IPS-11a (cell line): ENCODE results near the gene HDAC4.

ENCODE experiments used
- H3K4me3 ChIP-seq: one replicate; pipeline ENCODE4 v1.5.1; 2013; ENCODE audit warnings: low read depth, low read length, control low read depth

The HDAC4 gene

DNA sequence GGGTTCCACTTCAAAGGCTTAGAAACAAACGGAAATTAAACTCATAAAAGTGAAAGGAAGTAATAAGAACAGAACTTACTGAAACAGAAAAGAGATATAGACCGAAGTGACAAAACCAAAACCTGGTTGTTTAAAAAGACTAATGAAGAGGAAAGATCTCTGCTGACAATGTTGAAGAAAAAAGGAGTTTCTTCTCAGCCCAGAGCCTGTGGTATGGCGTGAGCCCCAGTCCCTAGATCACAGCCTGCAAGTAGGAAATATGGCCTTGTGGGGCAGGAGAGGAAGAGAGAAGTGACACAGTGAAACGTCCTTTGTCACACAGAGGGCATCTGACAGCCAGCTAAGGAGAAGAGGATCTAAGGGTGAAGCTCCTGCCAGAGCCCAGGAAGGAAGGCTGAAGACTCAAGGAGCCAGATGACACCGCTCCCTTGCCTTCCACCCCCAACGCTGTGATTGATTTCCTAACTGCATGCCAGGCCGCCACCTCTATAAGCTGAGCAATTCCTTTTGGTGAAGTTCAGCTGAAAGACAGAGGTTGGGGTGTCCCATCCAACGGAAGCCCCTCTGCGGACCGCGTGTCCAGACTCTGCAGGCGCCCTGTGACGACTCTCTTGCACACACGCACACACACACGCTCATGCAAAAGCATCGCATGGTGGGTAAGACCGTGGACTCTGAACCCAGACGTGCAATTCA, 141.1 kb downstream of the HDAC4 start:
- H3K4me3 ChIP-seq, result no peak overlapping the region

DNA sequence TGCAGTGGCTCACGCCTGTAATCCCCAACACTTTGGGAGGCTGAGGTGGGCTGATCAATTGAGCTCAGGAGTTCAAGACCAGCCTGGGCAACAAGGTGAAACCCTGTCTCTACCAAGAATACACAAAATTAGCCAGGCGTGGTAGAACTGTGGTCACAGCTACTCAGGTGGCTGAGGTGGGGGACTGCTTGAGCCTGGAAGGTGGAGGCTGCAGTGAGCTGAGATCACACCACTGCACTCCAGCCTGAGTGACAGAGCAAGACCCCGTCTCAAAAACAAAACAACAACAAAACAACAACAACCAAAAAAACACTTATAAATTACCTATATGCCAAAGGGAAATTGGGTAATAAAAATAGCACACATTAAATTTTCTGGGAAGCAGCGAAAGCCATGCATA, 141.6 kb downstream of the HDAC4 start:
- no peak overlapping the region for H3K4me3 ChIP-seq

DNA sequence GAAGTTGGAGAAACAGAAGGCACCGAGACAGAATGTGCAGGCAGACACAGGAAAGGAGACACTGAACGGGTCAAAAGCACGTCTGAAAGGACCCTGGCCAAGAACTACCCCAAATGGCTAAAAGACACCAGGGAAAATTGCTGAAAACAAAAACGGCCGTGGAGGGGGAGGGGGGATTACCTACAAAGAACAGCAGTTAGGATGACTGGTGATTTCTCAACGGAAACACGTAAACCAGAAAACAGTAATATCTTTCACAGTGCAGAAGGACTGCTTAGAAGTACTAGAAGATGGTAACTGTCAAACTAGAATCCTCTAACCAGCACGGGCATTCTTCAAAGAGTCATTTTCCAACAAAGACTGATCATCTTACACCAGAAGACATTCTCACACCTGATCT, 142.6 kb downstream of the HDAC4 start:
- no peak overlapping the region for H3K4me3 ChIP-seq

DNA sequence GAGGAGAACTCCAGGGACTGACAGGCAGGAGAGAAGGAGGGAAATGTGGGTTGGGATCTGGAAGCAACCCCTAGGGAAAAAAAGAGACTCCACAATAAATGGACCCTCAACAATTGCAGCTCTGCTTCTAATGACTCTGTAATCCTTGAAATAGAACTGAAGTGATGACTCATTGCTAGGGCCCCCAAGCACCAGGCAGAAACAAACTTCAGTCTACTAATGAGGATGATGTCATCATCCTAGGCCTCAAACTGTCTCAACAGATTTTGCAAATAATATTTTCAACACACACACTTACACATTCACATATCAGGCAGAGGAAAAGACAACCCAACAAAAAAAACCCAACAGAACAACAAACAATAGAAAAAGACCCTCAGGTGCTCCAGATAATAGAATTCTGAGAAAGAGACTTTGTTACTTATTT, 143.3 kb downstream of the HDAC4 start:
- H3K4me3 ChIP-seq, result no peak overlapping the region

DNA sequence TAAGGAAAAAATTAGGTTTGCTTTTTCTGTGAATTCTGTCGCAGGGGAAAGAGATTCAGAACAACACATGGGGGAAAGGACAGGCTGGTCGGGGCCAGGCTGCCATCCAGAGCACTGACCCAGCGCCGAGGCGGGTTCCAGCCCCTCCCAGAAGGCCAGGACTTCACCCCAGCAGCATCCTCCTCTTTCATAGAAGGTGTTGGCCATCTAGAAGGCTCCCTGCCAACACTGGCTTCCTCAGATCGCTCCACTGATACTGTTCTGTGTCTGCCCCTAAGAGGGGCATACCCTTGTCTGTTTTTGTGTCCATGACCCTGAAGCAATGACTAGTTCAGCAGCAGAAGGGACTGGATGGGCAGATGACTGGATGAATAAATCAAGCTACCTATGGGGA, 144.5 kb downstream of the HDAC4 start:
- H3K4me3 ChIP-seq, result no peak overlapping the region

DNA sequence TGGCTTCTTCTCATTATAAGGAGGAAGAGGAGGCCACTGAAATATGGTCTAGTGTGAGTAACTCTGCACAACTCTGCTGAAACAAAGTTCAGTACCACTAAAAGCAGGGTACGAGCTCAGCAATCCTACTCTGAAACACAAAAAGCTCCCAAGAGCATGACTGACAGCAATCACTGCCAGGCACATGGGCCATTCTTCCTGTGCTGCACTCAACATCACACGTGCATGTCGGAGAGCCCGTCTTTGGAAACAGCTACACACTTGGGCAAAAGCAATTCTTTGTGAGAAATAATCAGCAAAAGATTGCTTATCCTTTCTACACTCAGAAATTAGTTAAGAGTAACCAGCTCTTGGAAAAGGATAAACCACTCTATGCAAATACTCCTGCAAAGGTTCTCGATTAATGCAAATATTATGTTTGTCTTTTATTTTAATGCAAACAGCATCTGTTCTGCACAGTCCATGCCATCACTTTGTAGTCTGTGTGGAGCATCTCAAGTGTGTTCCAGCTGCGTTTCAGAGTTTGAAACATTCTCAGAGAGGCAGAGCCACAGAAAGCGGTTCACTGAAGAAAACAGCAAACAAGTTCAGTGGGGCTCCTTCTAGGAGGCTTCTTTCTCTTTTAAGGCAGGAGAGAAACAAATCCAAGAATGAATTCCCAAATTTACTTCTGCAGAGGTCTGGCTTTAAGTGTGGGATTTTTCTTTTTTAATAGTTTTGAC, 145.0 kb downstream of the HDAC4 start:
- H3K4me3 ChIP-seq, result no peak overlapping the region

DNA sequence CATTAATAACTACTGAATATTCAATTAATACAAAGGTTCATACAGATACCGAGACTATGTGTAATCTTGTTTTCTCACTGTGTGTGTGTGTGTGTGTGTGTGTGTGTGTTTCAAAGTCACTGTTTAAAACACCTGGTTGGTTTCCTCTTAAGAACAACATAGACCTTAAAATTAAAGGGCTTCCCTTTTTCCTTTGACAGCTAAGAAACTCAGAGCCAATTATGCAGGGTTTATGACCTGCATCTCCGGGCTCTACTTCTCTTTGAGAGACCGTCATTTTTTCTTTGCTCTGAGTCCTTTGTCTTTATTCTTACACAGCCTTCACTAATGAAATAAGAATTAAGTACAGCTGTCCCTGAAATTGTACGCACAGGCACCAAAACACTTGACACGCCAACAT, 145.6 kb downstream of the HDAC4 start:
- no peak overlapping the region for H3K4me3 ChIP-seq

DNA sequence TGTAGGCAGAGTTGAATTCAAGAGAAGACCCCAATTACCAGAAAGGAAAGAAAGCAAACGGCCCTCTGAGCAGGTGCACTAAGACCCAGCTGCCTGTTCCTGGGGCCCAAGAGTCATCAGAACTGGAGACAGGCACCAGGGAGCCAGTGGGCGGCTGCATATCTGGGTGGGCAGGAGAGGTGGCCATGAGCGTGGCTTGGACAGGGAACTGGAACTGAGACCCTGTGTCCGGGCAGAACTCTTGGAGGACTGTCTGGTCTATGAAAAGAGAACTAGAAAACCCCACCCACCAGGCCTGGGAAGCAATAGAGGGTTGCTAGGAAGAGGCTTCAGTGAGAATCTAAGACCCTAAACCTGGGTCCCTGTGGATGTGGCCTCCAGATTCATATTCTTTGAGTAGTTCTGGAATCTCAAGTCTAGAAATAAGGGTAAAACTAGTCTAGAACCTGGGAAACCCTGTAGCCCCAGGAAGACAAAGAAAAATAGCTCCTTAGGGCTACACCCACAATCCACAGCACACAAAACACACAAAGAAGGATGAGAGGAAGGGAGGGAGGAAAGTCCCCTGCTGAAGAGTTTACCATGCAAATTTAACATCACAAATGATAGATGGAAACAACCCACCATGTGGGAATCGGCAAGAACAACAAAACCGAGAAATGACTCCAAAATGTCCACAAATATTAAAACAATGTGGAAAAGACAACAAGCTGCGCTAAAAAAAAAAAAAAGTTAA, 147.0 kb downstream of the HDAC4 start:
- H3K4me3 ChIP-seq, result no peak overlapping the region

DNA sequence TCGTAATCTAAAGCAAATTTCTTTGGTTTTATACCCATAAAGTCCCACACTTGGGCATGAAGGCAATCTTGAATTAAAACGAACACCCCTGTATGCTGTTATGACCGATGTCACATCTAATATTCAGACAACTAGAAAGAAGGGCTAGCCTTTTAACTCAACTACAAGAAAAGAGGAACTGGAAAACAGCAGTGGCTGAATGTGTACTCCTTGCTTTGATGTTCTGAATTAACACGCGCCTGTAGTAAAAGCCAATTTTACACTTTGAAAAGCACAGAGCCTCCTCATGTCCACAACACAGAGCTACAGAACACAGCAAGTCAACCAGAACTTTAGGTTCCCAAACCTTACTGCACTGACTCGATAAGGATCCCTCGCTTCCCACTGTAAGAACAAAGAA, 147.6 kb downstream of the HDAC4 start:
- no peak overlapping the region for H3K4me3 ChIP-seq

DNA sequence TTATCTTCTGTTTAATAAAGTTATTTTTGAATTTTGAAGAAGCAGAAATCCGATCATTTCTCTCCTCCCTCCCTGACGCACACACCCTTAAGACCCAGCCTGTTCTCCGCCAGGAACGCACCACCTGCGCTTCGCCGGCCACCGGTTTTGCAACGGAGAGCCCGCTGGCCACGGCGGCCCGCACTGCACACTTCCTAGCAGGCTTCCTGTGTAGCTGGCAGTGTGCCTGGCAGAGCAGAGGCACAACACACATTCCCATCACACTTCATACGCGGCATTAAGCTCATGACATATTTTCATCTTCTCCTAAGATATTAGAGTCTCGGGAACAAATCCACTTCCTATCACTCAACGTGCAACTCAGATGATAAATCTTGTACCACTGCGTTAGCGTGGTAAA, 148.0 kb downstream of the HDAC4 start:
- H3K4me3 ChIP-seq, result no peak overlapping the region

DNA sequence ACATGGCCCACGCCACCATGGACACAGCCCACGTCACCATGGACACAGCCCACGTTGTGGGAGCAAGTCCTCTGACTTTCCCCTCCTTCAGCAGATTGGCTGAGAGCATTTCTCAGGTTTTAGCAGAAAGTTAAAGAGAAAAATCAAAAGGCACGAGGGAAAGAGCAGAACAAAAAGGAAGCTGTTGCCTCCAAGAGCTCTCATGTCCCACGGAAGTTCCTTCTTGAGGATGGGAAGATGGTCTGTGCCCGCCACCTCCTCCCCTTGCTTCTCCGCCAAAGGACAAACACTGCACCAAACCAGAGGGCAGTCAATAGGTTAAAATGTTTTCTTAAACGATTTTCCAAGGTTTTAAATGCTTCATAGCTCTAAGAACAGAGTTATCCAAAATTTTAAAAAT, 148.4 kb downstream of the HDAC4 start:
- no peak overlapping the region for H3K4me3 ChIP-seq

DNA sequence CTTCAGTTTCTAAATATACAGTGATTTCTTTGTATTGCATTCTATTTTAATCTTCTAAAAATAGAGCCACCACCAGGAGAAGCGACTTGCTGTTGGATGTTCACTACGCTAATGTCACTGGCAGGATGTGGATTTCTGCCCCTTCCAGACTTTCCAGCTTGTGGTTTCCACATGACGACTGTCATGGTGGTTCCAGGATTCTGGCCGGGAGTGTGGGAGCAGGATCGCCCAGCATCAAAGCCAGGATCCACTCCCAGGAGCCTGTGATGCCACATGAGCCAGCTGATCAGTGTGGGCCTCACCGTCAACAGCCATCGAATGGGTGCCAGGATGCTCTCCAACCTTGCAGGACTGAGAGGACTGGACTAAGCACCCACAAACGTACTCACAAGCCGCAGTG, 148.8 kb downstream of the HDAC4 start:
- no peak overlapping the region for H3K4me3 ChIP-seq

DNA sequence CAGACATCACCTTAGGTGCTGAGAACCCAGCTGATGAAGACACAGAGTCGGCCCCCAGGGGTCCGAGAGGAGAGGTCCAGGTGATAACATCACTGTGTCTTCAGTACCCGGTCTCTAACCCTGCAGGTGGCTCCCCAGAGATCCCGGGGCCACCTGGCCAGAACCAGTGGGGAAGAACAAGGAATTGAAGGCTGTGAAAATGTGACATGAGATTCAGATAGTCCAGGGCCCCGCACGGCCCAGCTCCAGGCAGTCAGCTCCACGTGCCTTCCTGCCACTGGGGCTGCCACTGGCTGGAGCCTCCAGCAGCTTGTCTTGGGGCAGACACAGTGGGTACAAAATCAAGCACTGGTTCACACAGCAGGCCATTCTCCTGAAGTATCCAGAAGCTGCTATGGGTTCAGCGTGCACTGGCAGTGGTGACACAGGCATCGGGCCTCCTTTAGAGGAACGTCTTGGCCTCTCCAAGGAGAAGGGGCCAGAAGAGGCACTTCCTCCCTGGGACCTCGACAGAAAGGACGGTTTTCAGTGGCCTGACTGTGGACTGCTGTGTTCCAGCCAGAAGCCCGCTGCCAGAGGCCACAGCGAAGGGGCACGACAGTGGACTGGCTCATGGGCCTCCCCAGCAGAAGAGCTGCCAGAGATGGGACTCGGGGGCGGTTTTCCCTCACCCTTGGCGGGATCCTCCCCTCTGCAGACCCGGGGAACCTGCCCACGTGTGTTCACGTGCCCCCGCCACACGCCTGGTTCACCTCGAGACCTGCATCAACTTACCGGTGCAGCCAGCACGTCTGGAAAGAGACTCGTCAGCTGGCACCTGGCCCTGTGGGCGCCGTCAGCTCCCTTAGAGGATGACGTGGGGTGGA, 150.4 kb downstream of the HDAC4 start:
- H3K4me3 ChIP-seq, result no peak overlapping the region

DNA sequence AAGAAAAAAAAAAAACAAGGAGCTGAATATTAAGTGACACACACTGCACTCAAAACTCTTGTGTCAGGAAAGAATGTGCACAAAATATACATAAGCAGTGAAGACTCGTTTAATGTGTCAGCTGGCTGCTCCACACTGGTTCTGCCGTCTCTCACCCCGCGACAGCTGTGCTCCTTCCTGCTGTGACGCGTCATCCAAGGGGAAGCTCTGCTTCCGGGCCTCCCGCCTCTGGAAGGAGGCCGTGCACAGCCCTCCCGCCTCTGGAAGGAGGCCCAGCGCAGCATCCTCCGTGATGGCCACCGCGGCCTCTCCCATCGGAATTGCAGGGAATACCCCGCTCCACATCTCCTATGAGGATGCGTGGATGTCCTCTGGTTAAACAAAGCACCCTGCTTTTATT, 151.0 kb downstream of the HDAC4 start:
- H3K4me3 ChIP-seq, result no peak overlapping the region

DNA sequence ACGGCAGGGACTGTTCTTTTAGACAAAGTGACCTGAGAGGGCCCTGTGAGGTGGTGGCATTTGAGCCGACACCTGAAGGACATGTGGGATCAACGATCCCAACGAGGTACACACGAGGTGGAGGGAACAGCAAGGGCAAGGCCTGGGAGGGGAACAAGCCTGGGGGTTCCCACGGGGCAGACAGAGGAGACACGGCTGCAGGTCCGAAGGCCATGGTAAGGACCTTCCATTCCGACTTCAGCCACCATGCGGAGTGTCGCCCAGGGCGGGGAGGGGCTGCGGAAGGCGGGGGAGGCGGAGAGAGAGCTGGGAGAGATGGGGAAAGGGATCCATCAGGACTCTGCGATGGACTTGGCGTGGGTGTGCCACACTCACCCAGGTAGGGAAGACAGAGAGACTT, 151.8 kb downstream of the HDAC4 start:
- H3K4me3 ChIP-seq, result no peak overlapping the region

DNA sequence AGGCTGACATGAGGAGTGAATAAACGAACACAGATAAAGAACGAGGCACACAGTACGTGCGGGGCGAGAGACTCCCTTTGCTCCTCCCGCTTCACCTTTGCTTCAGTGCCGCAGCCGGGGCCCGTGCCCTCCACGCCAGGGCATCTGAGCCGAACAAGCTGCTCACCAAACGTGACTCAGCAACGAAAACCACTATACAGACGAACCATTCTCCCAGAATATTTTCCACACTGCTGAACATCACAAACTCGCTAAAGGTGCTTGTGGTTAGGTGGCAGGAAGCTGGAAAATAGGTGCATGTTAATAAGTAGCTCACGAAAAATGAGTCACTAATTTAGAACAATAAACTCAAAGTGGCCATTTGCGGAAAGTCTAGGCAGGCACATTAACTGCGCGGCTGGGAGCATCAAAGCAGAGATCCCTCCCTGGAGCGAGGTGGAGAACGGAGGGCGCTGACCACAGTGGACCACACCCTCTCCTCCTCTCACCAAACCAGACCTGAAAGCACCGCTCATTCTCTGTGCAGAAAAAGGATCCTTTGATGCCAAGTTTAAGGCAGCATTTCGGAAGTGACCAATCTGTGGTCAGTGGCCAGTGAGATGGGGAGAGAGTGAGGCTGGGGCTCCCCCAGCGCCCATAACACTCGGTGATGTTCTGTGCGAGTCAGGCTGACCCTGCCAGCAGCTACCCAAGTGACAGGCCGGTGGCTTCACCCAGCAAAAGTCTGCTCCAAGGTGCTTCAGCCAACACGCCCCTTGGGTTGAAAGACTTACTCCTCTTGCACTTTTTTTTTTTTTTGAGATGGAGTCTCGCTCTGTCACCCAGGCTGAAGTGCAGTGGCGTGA, 153.2 kb downstream of the HDAC4 start:
- no peak overlapping the region for H3K4me3 ChIP-seq

DNA sequence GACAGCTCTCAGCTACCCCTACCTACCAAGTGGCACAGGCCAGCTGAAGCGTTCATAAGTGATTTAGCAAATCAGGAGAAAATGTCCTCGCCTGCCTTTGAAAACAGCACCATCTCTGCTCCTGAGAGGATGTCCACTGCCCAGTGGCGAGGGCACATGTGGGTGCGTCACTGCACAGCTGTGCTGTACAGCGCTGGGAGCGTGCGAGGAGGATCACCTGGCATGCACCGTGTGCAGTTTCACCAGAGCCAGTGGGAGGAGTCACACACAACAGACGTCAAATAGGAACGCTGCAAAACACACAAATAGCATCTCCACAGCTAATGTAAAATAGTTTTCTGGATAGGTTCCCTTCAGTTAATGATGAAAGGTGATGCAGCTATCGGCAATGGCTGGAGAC, 154.1 kb downstream of the HDAC4 start:
- H3K4me3 ChIP-seq, result no peak overlapping the region

DNA sequence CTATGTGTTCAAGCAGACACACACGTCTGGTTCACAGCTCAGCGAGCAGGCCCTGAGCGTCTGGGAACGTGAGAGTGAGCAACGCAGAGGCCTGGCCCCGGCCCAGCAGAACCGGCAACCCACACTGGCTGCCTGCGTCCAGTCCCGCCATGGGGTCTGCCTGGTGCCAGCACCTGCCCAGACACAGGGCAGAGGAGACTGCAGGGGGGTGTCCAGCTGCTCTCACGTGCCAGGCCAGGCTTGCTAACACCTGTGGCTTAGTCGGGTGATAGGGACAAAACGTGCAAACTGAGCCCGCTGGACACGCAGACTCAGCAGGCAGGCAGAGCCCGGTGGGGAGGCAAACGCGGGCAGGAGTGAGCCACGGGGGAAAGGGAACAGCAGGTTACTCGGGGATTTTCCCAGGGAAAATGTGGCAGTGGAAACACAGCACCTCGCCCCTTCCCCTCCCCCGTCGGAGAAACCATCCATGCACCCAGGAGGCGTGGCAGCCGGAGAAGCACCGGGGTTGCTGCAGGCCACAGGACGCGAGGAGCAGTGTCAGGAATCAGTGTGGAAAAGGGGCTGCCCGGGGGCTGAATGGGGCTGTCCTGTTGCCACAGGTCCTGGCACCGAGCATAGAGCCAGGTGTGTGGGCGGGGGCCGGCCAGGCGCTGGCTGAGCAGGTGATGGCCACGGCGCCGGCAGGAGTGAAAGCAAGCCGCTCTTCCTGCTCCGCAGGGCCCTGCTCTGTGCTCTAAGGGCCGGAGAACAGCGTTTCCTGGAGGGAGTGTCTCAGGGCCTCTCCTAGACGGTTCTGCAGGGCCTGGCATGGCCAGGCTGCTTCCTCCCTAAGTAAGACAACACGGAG, 154.7 kb downstream of the HDAC4 start:
- no peak overlapping the region for H3K4me3 ChIP-seq

DNA sequence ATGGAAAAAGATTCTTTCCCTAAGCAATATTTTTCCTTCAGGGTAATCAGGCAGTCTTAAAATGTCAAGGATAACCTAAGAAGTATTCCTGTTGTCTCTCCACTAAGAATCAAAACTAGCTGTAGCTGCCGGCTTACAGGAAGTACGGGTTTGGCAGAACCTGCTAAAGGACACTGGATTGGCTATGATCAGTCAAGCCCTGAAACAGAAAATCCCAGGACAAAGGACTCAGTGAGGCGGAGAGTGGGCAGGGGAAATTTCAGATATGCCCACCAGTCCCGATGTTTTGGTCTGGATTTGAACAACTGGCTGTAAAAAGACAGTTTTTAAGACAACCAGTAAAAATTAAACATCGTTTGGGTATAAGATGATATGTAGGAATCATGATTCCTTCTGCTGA, 155.7 kb downstream of the HDAC4 start:
- H3K4me3 ChIP-seq, result no peak overlapping the region
